HG02623 (cell line): ENCODE measurements around the gene GNB1.

ENCODE experiments used
- ATAC-seq: cut with Tn5 transposase; IDR thresholded peaks from one replicate; pipeline ENCODE4 v1.9.1; 2021; ENCODE audit warnings: moderate library complexity; ENCODE audit not compliant: unreplicated experiment

Gene GNB1

DNA sequence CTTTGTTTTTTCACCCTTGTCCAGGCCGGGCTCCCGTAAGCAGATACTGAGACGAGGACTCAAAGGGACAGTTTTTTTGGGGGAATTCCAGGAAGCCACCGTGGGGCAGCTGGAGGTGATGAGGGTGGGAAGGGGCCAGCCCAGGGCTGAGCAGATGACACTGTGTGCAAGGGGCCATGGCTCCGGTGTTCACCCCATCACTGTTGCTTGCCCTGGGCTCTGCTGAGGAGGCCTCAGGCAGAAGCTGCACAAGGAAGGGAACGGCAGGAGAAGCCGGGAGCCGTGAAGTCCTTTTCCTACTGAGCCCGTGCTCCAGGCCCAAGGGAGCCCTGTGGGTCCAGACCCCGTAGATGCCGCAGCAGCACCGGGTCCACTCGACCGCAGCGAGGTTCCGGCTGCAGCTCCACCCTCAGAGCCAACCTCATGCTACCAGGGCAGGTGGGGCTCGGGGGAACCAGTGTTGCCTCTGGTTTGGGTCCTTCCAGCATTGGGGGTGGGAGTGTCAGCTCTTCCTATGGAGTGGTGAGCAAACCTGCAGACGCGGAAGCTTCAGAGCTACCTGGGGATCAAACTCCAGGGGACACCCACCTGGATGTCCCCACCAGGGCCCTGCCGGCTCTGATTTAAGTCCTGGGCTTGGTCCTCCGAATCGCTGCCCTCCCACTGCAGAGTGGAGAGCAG is 19.9 kb upstream of the GNB1 start:
- no peak for ATAC-seq

DNA sequence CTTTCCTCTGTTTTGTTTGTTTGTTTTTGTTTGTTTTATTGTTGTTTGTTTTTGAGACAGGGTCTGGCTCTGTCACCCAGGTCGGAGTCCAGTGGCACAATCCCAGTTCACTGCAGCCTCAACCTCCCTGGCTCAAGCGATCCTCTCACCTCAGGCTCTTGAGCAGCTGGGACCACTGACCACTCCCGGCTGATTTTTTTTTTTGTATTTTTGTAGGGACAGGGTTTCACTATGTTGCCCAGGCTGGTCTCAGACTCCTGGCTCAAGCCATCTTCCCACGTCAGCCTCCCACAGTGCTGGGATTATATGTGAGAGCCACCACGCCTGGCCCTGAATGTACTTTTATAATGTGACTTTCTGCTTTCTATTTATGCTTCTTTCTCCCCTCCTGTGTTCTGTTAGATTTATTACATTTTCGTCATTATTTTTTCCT is 19.2 kb upstream of the GNB1 start:
- no peak for ATAC-seq

DNA sequence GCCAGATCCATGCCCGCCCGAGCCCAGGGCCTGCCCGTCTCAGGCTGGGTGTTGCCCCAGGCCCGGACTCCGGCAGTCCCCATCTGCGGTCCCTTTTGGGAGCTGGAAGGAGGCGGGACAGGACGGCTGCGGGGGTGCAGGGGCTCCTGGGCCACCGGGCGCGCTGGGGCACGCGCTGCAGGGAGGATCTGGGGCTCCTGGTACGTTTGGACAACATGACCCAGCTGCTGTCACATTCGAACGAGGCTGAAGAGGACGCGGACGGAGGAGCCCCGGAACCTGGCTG is 17.6 kb upstream of the GNB1 start:
- ATAC-seq = no peak

DNA sequence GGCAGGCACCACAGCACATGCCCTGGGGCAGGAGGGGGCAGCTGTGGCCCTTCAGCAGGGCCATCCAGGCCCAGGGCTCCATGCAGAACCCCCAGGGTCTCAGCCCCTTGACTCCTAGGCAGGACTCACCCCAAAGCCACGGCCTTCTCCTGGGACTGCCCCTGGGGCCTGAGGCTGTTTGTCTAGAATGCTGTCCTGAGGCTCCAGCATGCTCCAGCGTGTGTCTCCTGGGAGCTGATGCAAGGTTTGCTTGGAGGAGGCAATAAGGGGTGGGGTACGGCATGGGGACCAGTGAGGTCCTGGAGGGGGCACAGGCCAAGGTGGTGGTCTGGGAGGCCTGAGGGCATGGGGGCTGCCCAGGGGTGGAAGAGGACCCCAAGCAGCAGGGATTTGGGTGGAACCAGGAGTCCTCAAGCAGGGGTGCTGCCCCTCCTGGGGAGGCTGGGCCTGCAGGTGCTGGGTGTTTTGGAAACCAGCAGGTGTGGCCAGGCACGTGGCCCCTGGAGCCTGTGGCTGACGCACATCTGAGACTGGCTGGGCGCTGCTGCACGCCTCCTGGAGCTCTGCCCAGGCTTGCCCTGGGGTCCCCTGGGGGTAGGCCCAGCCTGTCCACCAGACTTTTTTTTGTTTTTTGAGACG is 16.3 kb upstream of the GNB1 start:
- ATAC-seq = no peak

DNA sequence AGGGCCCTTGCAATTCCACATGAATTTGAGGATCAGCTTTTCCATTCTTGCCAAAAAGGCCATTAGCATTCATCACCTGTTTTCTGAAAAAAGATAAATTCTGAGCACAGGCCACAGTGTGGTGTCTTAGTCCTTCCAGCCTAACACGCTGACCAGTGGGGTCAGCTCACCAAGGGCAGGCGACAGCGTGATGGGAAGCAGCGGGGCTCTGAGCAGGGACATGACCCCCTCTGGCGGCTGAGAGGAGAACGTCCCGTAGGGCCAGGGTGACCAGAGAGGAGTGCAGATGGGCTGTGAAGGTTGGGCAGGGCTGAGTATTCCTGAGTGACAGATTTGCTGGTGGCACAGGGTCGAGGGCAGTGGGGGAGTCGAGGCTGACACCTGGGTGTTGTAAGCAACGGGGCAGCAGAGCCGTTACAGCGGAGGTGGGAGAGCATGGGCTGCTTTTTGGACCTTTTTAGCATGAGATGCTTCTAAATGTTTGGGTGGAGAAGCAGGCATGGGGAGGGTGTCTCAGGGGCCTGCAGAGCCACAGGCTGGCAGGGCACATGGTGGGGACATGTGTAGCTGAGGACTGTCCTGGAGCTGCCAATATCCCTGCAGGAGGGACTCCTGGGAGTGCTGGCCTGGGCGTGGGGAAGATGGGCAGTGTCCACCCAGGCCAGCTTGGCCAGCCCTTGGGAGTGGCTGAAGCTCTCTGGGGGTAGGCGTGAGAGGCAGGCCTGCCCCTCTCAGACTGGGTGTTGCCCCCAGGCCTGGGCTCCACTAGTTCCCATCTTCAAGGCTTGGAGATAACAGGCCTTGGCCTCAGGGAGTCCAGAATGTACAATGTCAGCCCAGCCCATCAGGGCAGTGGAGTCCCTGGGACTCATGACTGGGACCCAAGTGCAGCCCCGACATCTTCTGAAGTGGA is 15.6 kb upstream of the GNB1 start:
- no peak for ATAC-seq

DNA sequence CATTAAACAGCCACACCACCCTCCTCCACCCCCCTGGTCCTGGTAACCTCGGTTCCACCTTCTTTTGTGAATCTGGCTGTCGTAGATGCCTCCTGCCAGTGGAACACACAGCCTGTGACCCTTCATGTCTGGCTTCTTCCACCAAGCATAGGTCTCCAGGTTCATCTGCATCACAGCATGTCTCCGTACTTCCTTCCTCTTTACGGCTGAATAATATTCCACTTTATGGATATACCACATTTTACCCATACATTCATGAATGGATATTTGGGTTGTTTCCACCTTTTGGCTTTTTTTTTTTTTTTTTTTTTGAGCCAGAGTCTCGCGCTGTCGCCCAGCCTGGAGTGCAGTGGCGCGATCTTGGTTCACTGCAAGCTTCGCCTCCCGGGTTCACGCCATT is 12.3 kb upstream of the GNB1 start:
- ATAC-seq = no peak

DNA sequence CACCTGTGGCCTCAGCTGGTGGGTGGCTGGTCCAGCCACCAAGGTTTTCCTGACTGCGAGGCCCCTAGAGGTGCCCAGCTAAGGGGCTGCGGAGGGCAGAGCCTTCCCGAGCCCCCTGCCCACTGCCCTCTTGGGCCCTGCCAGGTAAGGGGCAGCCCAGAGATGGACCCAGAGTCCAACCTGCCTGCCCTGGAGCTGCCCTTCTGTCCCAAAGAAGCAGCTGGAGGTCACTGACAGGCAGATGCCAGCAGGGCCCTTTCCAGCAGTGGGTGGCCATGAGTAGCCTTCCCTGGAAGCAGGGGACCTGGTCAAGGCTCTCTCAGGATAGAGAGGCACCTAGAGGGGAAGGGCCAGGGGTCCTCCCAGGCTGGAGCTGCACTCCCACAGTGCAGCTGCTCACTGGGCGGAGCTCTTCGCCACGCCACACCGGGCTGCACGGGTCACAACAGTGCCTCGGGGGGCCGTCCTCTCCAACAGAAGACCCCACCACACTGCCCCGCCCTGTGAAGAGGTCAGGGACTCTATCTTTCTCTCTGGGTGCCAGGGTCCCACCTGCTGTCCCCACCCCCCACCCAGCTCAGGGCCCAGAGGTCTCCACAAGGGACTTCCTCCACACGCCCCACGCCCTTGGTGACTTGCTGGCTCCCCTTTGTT is 10.9 kb upstream of the GNB1 start:
- no peak for ATAC-seq

DNA sequence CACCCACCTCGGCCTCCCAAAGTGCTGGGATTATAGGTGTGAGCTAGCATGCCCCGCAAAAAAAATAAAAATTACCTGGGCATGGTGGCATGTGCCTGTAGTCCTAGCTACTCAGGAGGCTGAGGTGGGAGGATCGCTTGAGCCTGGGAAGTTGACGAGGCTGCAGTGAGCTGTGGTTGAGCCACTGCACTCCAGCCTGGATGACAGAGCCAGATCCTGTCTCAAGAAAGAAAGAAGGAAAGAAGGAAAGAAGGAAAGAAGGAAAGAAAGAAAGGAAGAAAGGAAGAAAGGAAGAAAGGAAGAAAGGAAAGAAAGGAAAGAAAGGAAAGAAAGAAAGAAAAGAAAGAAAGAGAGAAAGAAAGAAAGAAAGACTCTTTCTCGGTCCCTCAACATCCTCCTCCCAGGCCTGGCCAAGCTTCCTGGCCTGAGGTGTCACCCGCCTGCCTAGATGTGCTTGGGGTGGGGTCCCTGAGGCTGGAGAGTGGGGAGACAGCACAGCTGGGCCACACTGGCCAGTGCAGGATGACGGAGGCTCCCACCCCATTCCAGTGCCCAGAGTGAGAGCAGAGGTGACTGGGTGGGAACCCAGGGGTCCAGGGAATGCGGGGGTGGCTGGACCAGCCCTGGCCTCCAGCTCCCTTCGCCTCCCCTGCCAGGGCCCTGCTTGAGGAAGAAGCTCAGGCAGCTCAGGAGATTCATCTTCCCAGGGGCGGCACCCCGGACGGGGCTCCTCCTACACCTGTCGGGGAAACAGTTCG is 10.2 kb upstream of the GNB1 start:
- ATAC-seq = no peak

DNA sequence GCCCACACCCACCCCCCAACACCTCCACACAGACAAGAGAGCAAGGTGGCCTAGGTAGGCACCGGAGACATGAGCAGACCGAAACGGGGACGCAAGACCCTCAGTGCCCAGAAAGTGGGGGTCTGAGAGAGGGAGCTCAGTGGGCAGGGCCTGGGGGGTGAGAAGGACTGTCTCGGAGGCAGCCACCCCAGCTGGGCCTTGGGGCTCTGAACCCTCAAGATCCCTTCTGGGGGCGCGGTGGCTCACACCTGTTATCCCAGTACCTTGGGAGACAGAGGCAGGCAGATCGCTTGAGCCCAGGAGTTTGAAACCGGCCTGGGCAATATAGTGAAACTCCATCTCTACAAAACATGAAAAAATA is 9.1 kb upstream of the GNB1 start:
- no peak for ATAC-seq

DNA sequence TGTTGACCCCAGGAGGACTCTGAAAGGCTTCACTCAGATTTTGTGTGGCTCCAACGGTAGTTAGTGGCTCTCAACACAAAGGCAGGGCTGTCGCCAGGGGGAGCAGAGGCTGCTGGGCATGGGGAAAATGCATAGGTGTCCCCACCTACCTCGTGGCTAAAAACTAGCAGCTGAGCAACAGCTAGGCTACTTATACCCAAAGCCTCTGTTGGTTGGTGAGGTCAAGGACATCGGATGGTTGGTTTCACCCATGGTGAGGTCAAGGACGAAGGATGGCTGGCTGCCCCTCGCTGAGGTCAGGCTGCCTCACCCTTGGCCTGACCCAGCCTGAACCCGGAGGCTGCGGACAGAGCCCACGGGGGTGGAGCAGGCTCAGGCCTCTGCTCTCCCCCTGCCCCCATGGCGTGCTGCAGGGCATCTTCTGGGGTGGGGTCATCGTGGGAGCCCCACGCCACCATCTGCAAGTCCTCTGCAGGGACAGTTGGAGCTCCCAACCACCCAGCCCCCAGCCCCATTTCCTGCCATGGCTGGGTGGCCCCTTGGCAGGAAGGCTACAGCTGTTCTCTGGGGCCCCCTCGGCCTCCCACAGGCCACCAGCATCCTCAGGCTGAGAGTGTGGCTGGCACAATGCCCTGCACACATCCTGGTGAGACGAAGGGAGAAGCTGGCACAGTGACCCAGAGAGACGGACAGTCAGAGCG is 8.5 kb upstream of the GNB1 start:
- ATAC-seq = no peak

DNA sequence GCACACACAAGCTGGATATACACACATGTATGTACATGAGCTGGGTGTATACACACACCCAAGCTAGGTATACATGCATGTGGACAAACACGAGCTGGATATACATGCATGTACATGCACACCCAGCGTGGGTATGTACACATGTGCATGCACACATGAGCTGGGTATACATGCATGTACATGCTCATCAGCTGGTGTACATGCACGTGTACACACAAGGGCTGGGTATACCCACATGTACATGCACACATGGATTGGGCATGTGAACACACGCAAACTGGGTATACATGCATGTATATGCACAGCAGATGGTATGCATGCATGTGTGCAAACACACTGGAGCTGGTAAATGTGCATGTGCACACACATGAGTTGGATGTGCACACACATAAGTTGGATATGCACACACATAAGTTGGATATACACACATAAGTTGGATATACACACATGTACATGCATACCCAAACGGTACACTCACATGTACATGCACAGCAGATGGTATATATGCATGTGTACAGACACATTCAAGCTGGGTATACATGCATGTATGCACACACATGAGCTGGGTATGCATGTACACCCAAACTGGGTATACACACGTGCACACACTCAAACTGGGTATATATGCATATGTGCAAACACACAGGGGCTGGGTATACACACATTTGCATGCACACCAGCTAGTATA is 7.5 kb upstream of the GNB1 start:
- no peak for ATAC-seq

DNA sequence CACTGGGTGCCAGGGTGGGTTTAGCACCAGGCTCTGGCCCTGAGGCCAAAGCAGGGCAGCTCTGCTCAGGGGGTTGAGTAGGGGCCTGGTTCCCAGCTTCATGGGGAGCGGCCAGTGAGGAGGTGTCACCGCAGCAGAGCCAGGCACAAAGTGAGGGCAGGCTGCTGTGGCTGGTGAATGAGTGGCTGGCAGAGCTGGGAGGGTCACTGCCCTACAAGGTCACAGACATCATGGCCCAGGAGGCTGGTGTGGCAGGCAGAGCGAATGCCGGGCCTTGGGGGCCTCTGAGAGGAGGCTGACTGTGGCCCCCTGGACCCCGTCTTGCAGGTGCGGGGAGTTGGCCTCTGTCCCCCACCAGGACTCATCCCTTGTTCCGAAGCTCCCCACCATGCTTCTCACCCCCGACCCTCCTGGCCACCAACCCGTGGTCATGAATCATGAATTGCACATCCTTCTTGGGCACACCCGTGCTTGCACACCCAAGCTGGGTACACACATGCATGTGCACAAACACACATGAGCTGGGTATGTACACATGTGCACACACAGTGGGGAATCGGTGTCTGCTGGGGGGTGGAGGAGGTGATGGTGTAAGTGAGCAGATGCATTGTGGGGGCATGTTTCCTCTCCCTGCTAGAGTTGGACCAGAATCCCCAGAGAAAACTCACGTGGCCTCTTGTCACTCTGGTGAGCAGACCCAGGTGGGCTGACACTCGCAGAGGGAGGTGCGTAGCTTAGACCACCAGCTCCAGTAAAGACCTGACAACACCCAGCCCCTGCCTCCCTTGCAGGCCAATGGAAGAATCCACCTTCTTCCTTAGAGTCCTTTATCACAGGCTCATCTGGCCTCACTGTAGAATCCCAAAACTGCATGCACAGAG is 4.8 kb upstream of the GNB1 start:
- ATAC-seq = no peak

DNA sequence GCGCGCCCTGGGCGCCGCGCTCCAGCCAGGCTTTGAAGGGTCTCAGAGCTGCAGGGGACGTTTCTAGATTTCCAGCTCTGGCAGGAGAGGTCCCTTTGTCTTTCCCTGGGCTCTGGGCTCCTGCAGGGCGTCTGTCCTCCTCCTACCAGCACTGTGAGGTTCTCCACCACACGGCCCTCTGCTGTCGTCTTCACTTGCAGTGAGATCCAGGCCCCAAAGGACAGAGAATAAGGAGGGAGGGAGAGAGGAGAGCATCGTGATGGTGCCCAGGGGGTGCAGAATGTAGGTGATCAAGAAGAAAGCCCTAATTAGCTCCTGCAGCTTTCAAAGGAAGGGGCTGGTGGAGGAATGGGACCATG is 4.2 kb upstream of the GNB1 start:
- ATAC-seq = no peak

DNA sequence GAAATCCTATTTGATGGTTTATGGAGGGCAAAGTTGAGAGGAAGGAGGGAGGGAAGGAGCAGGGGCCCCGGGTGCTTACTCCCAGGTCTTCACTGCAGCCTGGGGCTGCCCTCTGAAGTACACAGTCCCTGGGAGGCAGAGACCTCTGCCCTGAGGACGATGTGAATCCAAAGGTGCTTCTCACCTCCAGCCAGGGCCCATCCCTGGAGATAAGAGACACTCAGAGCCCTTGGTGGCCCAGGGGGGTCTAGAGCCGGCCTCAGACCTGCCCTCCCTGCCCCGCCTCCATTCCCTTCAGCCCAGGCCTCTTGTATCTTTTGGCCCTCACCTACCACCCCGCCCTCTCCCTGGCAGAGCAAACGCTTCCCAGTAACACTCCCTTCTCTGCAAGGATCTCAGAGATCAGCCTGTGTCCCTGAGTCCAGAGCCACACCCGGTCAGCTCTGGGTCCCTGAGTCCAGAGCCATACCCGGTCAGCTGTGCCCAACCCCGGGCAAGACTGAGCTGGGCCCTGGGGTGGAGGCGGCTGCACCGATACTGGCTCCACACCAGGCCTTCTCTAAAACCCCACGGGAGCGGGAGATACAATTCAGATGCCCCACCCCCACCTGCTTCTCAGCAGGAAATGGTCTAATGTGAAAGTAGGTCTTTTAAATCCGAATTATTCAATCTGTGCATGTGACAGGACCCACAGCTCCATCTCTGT is 3.6 kb upstream of the GNB1 start:
- ATAC-seq = no peak

DNA sequence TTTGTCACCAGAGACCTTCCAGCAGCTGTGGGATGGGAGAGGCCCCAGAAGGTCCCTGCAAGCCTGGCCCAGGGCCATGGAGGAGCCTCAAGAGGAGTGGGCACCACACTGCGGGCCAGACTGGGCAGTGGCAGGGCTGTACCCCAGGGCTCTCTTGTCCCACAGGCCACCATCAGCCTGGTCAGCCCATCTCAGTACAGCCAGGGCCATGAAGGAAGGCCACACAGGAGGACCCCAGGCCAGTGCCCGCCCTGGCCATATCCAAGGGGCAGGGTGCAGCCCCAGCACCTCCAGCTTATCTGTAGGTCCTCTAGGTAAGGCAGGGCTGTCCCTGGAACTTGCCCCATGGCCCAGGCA is 3.1 kb upstream of the GNB1 start:
- ATAC-seq = no peak

DNA sequence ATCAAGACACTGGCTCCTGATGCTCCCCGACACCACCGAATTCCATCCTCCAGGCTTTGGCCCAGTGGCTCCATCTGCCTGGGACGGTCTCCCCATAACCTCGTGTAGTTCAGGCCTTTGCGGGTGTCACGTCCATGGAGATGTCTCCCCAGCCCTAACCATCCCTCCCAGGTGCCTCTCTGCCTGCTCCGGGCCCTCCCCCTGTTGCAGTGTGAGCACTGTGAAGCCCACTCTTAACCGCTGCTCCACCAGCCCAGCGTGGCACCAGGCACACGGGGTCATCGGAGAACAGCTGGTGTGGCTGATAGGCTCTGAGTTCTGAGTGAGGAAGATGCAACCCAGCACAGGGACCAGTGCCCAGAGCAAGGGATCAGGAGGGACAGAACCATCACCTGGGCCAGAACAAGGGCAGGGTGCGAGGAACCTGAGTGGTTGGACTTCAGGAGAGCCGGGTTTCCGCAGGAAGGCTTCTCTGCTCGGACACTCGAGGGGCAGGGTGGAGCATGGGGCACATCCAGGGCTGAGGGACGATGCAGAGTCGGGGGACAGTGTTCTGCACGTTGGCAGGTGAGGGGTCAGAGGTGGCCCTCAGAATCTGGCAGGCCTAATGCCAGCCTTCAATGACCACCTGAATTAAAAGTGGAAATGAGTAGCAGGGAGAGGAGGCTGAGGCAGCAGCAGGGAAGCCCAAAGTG is 2.6 kb upstream of the GNB1 start:
- ATAC-seq = no peak

DNA sequence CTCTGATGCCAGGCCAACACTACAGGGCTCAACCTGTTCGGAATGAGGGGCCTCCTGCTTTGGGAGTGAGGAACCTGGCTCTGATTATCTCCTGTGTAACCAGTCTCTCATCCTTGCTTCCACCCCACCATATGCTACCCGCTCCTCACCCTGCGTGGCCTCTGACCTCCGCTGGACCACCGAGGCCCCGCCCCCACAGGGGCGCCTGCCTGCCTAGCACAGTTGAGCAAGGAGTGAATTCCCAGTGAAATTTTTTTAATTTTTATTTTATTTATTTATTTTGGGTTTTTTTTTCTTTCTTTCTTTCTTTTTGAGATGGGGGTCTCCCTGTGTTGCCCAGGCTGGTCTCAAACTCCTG is 1.9 kb upstream of the GNB1 start:
- no peak for ATAC-seq
